HS-27A (cell line): Measurements from ENCODE around the gene BRIP1.

Experiments used
- DNase-seq: peaks from one replicate; pipeline ENCODE4 v3.0.0-alpha.2; 2012; ENCODE audit warnings: low read depth, missing footprints

Gene BRIP1

DNA sequence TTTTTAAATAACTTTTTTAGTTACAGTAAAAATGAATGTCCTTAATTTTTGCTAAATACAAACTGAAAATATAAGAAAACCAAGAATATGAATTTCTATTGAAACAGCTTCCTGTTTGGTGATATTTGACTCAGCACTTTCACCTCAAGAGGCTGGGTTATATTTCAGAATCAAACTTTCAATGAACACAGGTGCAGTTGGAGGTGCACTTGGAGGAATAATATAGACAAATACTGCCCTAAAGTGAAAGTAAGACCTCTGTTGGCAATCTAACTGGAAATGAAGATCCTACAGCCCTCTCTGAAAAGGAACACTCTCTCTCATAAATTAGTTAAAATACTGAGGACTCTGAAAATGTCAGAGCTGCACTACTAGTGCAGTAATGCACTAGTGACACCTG lies 106.2 kb downstream of the BRIP1 start:
- no peak for DNase-seq

DNA sequence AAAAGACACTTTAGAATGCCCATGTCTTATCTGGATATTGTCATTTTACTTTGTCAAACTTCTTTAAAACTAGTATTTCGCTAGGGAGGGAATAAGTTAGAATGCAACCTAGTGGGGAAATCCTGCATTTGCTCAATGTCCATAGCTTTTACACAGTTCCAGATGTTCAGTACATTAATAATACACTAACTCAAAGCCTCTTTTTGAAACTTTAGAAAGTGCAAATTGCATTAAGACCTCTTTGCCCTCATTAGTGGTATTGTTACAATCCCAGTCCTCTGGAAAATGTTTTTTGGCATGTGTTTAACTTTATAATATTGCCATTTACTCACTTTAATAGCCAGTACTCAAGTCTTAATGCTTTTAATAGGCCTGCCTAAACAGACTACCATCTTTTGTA lies 106.8 kb downstream of the BRIP1 start:
- no peak for DNase-seq

DNA sequence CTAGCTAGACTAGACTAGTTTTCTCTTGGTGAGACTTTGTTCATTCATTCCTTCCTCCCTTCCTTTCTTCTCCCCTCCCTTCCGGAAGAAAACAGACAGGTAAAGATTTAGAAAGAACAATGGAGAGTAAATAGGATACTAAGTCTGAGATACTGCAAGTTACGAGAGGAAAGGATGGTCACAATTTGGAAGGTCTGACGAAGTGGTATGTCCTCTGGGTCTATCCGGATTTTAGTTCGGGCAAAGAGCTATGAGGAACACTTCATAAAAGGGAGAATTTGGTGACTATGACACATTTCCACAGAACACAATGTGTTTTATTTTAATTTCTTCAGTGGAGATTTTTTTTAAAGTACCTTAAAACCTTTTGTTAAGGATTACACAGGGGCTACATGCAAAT lies 107.7 kb downstream of the BRIP1 start:
- DNase-seq, result no peak

DNA sequence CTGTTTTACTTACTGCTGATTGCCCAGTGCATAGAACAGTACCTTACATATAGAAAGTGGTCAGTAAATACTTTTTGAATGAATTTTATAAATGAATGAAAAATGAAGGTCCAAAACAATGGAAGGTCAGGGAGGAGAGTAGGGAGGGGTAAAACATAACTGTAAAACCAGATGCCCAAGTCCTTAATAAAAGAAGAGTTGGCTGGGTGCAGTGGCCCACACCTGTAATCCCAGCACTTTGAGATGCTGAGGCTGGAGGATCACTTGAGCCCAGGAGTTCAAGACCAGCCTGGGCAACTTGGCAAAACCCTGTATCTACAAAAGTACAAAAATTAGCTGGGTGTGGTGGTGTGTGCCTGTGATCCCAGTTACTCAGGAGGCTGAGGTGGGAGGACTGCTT lies 108.2 kb downstream of the BRIP1 start:
- DNase-seq, result no peak

DNA sequence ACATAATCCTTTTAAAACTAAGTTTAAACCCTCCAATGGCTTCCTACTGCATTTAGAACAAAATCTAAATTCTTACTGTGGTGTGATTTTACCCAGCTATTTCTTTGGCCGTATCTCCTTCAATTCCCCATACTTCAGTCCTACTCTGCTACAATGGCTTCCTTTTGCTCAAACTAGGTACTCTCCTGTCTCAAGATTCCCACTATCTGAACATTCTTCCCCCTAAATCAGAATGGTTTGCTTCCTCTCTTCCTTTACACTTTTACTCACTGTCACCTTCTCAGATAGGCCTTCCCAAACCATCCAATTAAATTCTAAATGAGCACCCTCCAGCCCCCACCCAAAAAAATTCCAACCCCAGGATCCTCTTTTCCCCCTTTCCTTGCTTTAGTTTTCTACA lies 109.2 kb downstream of the BRIP1 start:
- no peak for DNase-seq

DNA sequence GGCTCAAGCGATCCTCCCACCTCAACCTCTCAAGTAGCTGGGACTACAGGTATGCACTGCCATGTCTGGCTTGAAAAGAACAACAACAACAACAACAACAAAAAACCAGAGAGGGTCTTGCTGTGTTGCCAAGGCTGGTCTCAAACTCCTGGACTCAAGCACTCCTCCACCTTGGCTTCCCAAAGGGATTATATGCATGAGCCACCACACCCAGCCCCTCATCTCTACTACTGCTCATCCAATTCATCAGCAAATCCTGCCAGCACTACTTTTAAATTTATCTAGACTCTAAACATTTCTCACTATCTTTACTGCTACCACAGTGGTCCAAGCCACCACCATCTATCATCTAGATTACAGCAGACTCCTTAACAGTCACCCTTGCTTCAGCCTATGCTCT lies 109.6 kb downstream of the BRIP1 start:
- no peak for DNase-seq

DNA sequence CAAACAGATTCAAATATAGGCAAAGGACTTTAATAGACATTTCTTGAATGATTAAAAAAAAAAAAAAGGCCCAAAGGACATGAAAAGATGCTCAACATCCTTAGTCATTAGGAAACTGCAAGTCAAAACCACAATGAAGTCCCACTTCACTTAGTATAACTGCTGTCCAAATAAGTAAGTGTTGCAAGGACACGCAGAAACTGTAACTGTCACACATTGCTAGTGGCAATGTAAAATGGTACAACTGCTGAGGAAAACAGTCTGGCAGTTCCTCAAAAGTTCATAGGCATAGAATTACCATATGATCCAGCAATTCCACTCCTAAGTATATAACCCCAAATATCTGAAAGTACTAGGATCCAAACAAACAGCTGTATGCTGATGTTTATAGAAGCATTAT lies 112.7 kb downstream of the BRIP1 start:
- DNase-seq, result no peak

DNA sequence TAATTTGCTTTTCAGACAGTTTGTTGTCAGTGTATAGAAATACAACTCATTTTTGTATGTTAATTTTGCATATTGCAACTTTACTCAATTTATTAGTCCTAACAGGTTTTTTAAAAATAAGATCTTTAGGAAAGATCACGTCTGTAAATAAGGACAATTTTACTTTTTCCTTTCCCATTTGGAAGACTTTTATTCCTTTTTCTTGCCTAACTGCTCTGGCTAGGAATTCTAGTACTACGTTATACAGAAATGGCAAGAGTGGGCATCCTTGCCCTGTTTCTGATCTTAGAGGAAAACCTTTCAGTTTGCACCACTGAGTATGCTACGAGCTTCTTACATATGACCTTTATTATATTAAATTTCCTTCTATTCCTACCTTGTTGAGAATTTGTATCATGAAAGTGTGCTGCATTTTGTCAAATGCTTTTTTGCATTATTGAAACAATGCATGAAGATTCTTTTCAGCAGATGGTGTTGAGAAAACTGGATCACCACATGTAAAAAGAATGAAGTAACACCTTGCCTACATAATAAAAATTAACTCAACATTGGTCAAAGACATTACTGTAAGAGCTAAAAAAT lies 113.4 kb downstream of the BRIP1 start:
- no peak for DNase-seq

DNA sequence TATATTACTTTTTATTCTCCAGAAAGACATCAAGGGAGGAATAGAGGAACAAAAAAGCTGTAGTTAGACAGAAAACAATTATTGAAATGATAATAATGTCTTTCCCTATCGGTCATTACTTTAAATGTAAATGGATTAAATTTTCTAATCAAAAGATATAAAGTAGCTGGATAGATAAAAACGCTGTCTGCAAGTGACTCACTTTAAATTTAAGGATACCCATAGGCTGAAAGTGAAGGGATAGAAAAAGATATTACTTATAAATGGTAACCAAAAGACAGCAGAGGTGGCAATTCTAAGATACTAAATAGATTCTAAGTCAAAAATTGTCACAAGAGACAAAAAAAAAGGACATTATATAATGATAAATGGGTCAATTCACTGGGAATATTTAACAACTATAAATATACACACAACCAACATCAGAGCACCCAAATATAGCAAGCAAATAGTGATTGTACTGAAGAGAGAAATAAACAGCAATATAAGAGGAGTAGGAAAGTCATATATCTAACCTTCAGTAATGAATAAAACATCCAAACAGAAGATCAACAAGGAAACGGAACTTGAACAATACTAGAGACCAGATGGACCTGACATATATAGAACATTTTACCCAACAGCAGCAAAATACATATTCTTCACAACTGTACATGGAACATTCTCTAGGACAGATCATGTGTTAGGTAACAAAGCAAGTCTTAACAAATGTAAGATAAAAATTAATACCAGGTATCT lies 116.9 kb downstream of the BRIP1 start:
- DNase-seq, result no peak

DNA sequence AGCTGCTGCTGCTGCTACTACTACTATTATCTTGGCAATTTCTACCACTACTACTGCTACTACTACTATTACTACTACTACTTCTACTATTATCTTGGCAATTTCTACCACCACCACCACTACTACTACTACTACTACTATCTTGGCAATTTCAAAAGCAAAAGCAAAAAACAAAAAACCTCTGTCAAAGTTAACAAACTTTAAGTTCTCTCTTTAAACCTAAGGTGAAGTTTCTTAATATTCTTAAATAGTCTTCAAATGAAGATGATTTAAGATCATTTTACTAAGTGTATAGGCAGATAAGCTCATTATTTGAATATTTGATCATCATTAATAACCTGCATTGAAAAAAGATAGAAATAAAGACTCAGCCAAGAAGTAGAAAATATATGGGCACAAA lies 118.5 kb downstream of the BRIP1 start:
- no peak for DNase-seq

DNA sequence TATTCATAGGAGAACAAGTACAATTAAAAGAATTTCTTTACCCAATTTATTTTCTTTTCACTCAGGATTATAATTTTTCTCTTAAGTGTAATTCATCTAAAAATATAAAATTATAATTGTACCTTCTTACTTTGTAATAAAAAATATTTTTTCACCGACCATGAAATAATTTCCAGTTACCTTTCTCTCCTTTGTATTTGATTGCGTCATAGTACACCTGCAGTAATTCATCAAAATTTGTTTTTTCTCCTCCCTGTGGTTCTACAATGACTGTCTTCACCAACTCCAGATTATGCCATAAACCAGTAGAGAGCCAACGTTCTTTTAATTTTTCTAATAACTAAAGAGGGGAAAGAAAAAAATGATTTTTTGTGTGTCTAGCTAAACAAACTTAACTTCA lies 119.1 kb downstream of the BRIP1 start:
- no peak for DNase-seq

DNA sequence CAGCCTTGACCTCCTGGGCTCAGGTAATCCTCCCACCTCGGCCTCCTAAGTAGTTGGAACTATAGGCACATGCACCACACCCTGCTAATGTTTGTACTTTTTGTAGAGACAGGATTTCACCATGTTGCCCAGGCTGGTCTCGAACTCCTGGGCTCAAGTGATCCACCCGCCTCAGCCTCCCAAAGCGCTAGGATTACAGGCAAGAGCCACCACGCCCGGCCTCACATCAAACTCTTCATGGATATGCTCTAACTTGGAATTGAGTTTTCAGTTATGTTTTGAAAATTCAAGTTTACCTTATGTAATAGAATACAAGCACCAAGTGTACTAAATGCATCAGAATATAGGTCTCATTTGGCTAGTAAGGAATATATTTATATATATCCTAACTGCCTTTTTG lies 119.6 kb downstream of the BRIP1 start:
- no peak for DNase-seq

DNA sequence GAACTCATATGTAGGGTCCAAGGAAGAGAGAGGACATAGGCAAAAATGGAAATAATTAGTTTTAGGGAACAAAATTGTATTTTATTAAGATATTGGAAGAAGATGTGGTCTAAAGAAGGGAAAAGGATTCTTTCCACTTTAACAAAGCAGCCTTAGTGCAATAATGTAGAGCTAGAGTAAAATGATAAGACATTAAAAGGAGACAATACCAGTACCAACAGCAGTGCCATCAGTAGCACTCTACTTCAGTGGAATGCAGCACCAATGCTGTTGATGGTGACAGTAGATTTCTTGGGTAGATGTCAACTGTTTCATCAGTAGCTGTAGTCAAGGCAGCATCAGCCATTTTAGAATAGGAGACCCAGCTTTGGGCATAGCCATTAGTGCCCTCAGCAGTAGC lies 124.3 kb downstream of the BRIP1 start:
- no peak for DNase-seq

DNA sequence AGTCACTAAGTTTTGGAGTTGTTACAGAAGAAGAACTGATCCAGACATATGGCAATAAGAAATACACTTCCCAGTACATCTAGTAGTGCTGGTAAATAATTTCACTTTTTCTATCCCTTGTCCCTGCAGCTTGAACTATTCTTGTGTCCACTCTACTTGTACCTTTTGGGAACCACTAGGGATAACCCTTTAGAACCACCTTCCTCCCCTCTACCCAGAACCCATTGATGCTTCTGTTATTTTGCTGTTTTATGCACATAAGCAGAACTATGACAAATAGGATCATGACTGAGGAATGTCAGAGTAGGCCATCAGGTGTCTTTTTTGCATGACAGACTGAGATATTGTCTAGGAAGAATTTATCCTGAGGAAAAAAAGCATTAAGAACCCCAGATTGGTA lies 125.1 kb downstream of the BRIP1 start:
- DNase-seq, result no peak

DNA sequence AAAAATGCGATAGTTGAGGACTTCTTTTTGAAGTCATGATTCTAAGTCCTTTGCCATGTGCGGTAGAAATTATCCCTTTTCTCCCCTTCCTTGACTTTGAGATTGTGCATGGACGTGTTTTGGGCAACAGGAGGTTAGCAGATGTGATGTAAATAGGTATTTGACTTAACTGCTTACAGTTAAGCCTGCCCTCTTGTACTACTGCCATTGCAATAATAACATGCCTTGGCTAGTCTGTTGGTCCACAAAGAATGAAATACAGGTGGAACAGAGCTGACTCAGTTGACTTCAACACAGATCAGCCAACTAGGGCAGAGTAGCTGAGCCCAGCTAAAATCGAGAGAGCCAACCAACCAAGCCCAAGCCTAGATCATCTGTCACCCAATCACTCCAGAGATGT lies 125.5 kb downstream of the BRIP1 start:
- DNase-seq, result no peak

DNA sequence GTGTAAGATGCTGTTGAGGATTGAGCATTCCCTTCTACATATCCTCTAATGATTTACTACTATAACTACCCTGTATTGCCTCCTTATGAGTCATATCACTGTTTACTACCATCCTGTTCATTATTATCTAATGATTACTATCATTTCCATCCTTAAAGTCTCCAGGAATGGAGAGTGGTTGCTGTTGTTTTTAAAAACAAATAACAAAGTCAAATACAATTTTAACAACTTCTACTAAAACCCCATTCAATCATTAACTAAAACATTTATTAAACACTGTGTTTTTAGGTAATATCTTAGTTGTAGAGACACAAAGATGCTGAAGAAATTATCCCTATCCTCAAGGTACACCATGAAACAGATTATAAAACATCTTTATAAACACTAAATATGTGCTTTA lies 126.9 kb downstream of the BRIP1 start:
- DNase-seq, result no peak

DNA sequence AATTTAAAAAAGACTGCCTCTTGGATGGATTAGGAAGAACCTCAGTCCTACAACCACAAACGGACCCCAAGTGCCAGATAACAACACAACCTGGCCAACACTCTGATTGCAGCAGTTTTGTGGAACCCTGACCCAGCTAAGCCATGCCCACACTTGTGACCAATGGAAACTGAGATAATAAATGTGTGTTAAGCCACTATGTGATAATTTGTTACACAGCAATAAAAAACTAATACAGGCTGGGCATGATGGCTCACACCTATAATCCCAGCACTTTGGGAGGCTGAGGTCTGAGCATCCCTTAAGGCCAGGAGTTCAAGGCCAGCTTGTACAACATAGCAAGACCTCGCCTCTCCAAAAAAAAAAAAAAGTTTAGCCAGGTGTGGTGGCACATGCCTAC lies 127.5 kb downstream of the BRIP1 start:
- no peak for DNase-seq

DNA sequence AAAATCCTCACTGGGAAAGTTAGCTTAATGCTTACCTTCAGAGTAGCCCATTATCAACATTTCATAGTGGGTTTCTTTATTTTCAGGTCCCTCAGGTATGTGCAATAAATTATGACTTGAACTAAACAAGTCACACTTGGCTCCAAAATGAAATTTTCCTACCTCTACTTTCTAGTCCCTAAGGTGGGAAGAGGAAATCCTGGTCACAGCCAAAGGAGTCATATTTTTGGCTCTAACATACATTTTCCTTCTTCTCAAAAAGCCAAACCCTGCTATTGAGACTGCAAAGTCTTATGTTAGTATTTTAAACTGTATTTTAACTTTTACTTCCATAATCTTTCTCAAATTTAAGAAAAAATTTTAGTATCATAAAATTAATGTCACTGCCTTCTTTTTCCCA lies 128.9 kb downstream of the BRIP1 start:
- no peak for DNase-seq

DNA sequence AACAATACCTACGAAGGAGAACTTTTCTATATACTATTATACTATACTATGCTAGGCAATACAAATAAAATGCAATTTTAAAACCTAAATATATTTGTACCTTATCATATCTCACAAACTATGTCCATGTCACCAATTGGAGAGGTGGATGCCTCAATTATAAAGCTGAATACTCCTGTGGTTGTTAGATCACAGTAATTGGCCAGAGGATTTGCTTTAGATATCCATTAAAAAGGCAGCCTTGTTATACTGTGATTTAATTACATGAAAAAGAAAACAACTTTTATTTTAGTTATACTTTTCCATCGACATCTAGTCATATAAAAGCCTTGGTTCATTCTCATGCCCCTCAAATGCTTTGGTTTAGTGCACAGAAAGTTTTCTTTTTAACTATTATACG lies 129.3 kb downstream of the BRIP1 start:
- no peak for DNase-seq

DNA sequence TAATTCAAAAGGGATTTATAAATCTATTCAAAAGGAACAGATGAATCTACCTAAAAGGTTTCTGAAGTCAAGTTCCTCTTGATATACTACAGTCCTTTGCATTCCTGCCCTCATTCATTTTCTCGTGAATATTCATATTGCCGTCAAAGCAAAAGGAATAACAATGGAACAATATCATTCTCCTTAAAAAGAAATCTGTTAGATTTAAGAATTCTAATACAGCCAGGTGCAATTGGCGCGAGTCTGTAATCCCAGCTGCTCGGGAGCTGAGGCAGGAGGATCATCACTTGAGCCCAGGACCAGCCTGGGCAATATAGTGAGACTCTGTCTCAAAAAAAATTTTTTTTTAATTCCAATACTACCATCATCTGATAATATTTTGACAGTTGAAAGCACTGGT lies 130.3 kb downstream of the BRIP1 start:
- no peak for DNase-seq

DNA sequence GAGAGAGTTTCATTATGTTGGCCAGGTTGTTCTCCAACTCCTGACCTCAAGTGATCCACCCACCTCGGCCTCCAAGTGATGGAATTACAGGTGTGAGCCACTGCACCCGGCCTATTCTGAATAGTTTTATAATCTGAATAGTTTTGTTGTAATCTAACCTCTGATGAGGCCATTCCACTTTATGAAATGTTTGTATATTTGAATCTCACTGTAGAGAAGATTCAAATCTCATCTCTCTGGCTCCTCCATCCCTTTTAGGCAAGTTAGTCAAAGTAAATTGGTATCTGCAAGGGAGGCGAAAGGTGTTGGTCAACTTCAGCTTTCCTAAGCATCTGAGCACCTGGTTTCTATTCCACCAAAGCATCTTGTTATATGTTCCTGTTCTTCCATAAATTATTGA lies 131.2 kb downstream of the BRIP1 start:
- no peak for DNase-seq

DNA sequence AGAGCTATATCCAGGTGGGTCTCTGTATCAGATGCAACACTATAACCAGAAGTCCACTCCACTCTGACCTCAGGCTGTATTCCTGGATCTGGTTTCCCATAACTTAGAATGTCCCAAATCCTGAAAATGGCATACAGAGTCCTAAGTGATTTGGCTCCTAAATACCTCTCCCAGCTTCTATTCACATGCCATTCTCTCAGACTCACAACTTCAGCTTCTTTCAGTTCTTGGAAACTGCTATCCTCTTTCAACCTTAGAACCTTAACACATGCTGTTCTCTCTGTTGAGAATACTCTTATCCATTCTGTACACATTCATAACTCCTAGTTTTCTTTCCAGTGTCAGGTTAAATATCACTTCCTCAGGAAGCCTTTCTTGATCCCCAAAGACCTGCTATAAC lies 132.0 kb downstream of the BRIP1 start:
- DNase-seq, result no peak

DNA sequence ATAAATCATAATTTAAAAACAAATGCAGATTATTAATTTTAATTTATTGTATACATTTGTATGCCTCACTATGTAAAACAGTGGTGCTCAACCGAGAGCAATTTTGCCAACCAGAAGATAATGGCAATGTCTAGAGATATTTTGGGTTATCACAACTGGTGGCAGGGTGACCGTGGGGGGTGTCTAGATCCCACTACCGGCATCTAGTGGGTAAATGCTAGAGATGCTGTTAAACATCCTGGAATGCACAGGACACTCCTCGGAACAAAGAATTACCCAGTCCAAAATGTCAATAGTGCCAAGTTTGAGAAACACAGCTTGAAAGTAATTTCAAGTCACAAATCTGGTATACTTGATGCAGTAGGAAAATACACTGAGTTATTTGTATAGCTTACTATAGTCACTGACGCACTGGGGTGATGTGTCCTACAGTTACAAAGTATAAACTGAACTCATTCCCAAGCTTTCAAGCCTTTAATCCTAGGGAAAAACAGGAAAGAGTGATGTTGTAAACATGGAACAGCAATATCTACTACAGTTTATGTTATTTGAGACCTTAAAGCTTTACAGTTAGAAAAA lies 133.5 kb downstream of the BRIP1 start:
- DNase-seq, result no peak

DNA sequence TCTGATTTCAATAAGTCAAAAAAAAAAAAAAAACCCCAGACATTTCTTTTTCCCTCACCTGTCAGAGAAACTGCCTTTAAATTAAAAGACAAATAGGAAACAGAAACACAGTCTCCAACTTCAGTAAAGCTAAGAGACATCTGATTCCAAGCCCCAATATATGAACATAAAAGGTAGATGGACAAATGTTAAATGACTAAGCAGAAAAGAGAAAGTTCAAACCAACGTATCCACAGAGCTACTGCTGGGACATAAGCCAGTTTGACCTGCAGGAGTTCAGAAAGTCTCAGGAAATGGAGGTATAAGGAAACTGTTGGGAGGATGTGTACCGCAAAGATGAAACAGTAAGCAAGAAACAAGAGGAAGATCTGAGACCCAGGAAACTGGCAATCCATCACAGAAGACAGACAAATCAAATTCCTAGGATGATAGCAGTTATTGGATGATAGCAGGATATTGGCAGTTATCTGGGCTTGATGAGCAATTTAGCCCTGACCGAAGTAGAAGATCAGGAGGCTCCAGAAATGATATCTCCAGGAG lies 135.0 kb downstream of the BRIP1 start:
- DNase-seq, result no peak
